A549 (cell line): Measurements from ENCODE around the gene SARDH.

ENCODE experiments used
- EP300 ChIP-seq, 2 experiments: fragments of >200 bp; sonication (Bioruptor Twin); formaldehyde crosslinking; IDR thresholded peaks; 2 replicates in 1 of 2; 3 replicates in 1 of 2; pipeline ENCODE4 v1.6.1; 2016 to 2017
- HOXB5 ChIP-seq: fragments of 250-450 bp; sonication (Bioruptor Pico); IDR thresholded peaks from 2 replicates; pipeline ENCODE4 v1.5.0; 2020; ENCODE audit warnings: mild to moderate bottlenecking, moderate library complexity
- KDM5A ChIP-seq: fragments of 200-600 bp; sonication (generic); IDR thresholded peaks from 2 replicates; pipeline ENCODE4 v1.6.1; 2016; ENCODE audit warnings: antibody characterized with exemption, mild to moderate bottlenecking
- MAFK ChIP-seq: fragments of 450-650 bp; IDR thresholded peaks from 2 replicates; pipeline ENCODE4 v1.6.1; 2014; ENCODE audit not compliant: partially characterized antibody
- MAX ChIP-seq: IDR thresholded peaks from 2 replicates; pipeline ENCODE4 v1.6.1; 2012
- POLR2A ChIP-seq: IDR thresholded peaks from 2 replicates; pipeline ENCODE4 v1.6.1; 2012; ENCODE audit warnings: mild to moderate bottlenecking, low read length
- RAD21 ChIP-seq, 2 experiments: fragments of >200 bp in 1 of 2; sonication (Bioruptor Twin) in 1 of 2; formaldehyde crosslinking in 1 of 2; IDR thresholded peaks in 1 of 2; conservative IDR thresholded peaks in 1 of 2; 2 replicates in 1 of 2; 3 replicates in 1 of 2; pipeline ENCODE4 v1.6.1; 2012 to 2018; ENCODE audit warnings: inconsistent platforms in 1 of 2
- RFX5 ChIP-seq: fragments of 450-650 bp; IDR thresholded peaks from 2 replicates; pipeline ENCODE4 v1.7.1; 2014; ENCODE audit warnings: antibody characterized with exemption, mild to moderate bottlenecking, moderate library complexity
- RNF2 ChIP-seq: fragments of 200-600 bp; sonication (generic); IDR thresholded peaks from 2 replicates; pipeline ENCODE4 v1.6.1; 2016; ENCODE audit warnings: low read depth, mild to moderate bottlenecking, antibody characterized with exemption, moderate library complexity, borderline replicate concordance
- SMC3 ChIP-seq: fragments of >200 bp; sonication (Bioruptor Twin); formaldehyde crosslinking; IDR thresholded peaks from 3 replicates; pipeline ENCODE4 v1.6.1; 2018; ENCODE audit warnings: inconsistent platforms
- SREBF2 ChIP-seq: fragments of 450-650 bp; IDR thresholded peaks from 2 replicates; pipeline ENCODE4 v1.6.1; 2014; ENCODE audit warnings: mild to moderate bottlenecking, moderate library complexity
- TF ChIP-seq, protein P1 (sequence below): fragments of >200 bp; sonication (Bioruptor Twin); formaldehyde crosslinking; IDR thresholded peaks from 3 replicates; pipeline ENCODE4 v1.5.1; 2016

DNA sequence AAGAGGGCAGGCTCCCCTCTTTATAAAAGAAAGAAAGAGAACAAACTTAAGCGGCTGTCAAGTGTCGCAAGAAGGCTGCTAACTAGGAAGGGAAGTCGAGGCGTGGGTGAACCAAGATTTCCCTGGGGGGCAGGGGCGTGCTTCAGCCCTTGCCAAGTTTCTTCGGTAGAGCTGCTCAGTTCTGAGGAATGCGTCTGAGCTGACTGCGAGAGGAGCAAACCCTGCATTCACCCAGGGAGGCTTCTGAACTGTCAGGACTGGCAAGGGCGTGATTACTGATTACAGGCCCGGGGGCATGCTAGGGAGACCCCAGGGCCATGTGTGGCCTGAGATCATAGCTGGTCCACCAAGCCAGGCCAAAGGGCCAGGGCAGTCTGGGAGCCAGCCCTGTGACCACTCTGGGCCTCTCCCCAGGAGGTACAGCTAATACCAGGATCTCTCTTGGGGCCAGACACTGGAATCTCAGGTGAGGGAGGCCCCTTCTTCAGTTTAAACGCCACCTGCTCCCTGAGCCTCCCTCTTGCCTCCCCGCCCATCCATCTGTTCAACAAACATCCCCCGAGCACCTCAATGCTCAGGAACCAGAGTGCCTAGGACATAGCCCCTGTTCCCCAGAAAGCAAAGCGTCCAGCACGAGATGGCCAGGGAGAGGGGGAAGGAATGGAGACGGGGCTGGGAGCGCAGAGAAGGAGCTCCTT lies 30.9 kb downstream of the SARDH start:
- TF ChIP-seq, protein P1, sequence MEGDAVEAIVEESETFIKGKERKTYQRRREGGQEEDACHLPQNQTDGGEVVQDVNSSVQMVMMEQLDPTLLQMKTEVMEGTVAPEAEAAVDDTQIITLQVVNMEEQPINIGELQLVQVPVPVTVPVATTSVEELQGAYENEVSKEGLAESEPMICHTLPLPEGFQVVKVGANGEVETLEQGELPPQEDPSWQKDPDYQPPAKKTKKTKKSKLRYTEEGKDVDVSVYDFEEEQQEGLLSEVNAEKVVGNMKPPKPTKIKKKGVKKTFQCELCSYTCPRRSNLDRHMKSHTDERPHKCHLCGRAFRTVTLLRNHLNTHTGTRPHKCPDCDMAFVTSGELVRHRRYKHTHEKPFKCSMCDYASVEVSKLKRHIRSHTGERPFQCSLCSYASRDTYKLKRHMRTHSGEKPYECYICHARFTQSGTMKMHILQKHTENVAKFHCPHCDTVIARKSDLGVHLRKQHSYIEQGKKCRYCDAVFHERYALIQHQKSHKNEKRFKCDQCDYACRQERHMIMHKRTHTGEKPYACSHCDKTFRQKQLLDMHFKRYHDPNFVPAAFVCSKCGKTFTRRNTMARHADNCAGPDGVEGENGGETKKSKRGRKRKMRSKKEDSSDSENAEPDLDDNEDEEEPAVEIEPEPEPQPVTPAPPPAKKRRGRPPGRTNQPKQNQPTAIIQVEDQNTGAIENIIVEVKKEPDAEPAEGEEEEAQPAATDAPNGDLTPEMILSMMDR: no peak
- TF ChIP-seq POLR2A: no peak
- no peak for TF ChIP-seq SMC3
- TF ChIP-seq MAFK: no peak
- no peak for TF ChIP-seq RFX5
- no peak for TF ChIP-seq KDM5A
- TF ChIP-seq HOXB5 (CRISPR knock-in tag): no peak
- no peak for TF ChIP-seq RNF2
- TF ChIP-seq SREBF2: no peak
- TF ChIP-seq EP300 (IDR thresholded peaks at IDR 0.05): no peak
- TF ChIP-seq MAX: no peak
- no peak for TF ChIP-seq RAD21 (conservative IDR thresholded peaks at IDR 0.05 in 1 of 2, IDR thresholded peaks at IDR 0.05 in 1 of 2)
